Heart left ventricle (tissue), 16 donors: ENCODE measurements around the gene AHR. TPM values are rescaled to one million over a fixed set of nuclear protein-coding genes. Genes with fewer than 3 reads are reported as not detected.

ENCODE experiments used
- ATAC-seq, 4 donors: fragments of 200-7000 bp; cut with Tn5 transposase; one replicate each; pipeline ENCODE4 v1.9.1; 2020 to 2022; ENCODE audit warnings: moderate library complexity in 4 of 4, mild to moderate bottlenecking in 3 of 4, moderate number of reproducible peaks in 1 of 4
- DNase-seq, 5 donors: peaks; one replicate each; pipeline ENCODE4 v3.0.0-alpha.2; 2020
- H3K27ac ChIP-seq, 12 donors: fragments of 200-600 bp; sonication (generic) in 4 of 12; one replicate each; pipeline versions ENCODE4 v1.5.0 to v1.8.0; 2016 to 2022; ENCODE audit warnings: mild to moderate bottlenecking in 2 of 12
- H3K27me3 ChIP-seq, 9 donors: fragments of 200-600 bp; sonication (generic) in 2 of 9; one replicate each; pipeline versions ENCODE4 v1.5.1 to v1.8.0; 2016 to 2022; ENCODE audit warnings: mild to moderate bottlenecking in 3 of 9
- H3K36me3 ChIP-seq, 9 donors: fragments of 200-600 bp; sonication (generic) in 2 of 9; one replicate each; pipeline versions ENCODE4 v1.5.0 to v1.8.0; 2018 to 2022; ENCODE audit warnings: mild to moderate bottlenecking in 2 of 9
- H3K4me1 ChIP-seq, 12 donors: fragments of 200-600 bp; sonication (generic) in 4 of 12; one replicate each; pipeline versions ENCODE4 v1.5.0 to v1.8.0; 2016 to 2022; ENCODE audit warnings: mild to moderate bottlenecking in 3 of 12
- H3K4me3 ChIP-seq, 12 donors: fragments of 200-600 bp; sonication (generic) in 4 of 12; one replicate each; pipeline versions ENCODE4 v1.5.0 to v1.8.0; 2017 to 2022; ENCODE audit warnings: mild to moderate bottlenecking in 9 of 12, moderate library complexity in 4 of 12
- H3K9me3 ChIP-seq, 12 donors: fragments of 200-600 bp; sonication (generic) in 4 of 12; one replicate each; pipeline versions ENCODE4 v1.5.0 to v1.8.0; 2016 to 2022; ENCODE audit warnings: mild to moderate bottlenecking in 1 of 12
- CTCF ChIP-seq, 12 donors: fragments of 200-600 bp; sonication (generic) in 4 of 12; IDR thresholded peaks; one replicate each; pipeline versions ENCODE4 v1.5.0 to v1.8.0; 2018 to 2022; ENCODE audit warnings: antibody characterized with exemption in 12 of 12, mild to moderate bottlenecking in 5 of 12
- POLR2A ChIP-seq, 2 donors: fragments of 450-650 bp; IDR thresholded peaks; one replicate each; pipeline ENCODE4 v1.6.1; 2017; ENCODE audit warnings: antibody characterized with exemption in 2 of 2, mild to moderate bottlenecking in 2 of 2, moderate library complexity in 2 of 2
- WGBS, 4 donors: extraction: QIAGEN DNeasy Blood & Tissue Kit in 2 of 4; methylation state at CpG; one replicate each; pipeline versions ENCODE4 v1.1.5 to v1.1.7; 2013 to 2018; 5-methylcytosine and 5-hydroxymethylcytosine counted together
- intact Hi-C, 10 donors: fragments of 100-400 bp; cut with DNase I; formaldehyde crosslinking; loops; one replicate each; pipeline versions ENCODE4 v1.11.1 to v1.14.2; 2022
- polyA plus RNA-seq, 2 donors: library from polyadenylated mRNA; stranded (reverse); fragments of 200-250 nt; gene quantifications; one replicate each; pipeline ENCODE4 v1.2.3, GENCODE V29; 2013
- total RNA-seq, 9 donors: library from RNA; depleted of rRNA in 2 of 9; stranded (reverse); fragments of >200 nt in 2 of 9; fragmentation: NEBNext Ultra II Directional in 3 of 9; extraction: Animal tissue kit (Norgen Biotek cat#: 25700) in 3 of 9; gene quantifications; one replicate each; pipeline versions ENCODE4 v1.1.0 to v1.2.4, GENCODE V29; 2016 to 2023
- donor health status: ischemic (EF 13 %, LVEDD 7.1; RV severe dilation, severe dysfunction).
- donor health status: healthy with polysubstance abuse.
- donor health status: DM: no; HTN: yes; CAD: no.
- donor health status: DM: no; HTN: no; CAD: no.
- donor health status: ischemic (EF 25% LVEDD 6.9; RV normal size, moderate dysfunction).
- donor health status: ischemic (EF 25% LVEDD 5.7; RV mildly dilated, moderate dysfunction).
- donor health status: healthy.
- donor health status: DM: yes; HTN: yes; CAD: no.
- donor health status: ischemic (EF 35%, LVEDD 5.7; RV mildly dilated, moderate dysfunction).
- donor health status: nonischemic (EF 11% LVEDD 7.7; RV severe dilation, severe dysfunction).
- donor health status: DM: yes; HTN: yes; CAD: no.
- donor health status: PGD.
- donor health status: ischemic (EF 29% LVEDD 5.4; RV normal size, mild dysfunction).
- donor health status: nonischemic (EF 23%, LVEDD 6.1; RV moderate dilation, normal function).

Gene AHR
- total and polyA plus RNA-seq, 11 donors: 6.0 to 84.6 (median 40.8) TPM

- ATAC-seq: peak in 1 of 4 donors; percentile 79
- intact Hi-C loops: no loop called here
- Histone ChIP-seq H3K4me1 (peaks cover 0 to 36% (median 0%) of the 10 kb centered on the region in 12 donors), H3K36me3 (no peaks in the 10 kb centered on the region), H3K27me3 (no peaks in the 10 kb centered on the region), H3K9me3 (no peaks in the 10 kb centered on the region), H3K4me3 (no peak overlapping the region), H3K27ac (peak overlapping the region in 2 of 12 donors; percentile 19 to 32)
- 76 to 80% (median 79%) methylated on average over 3 of the region's 3 CpGs for WGBS, 4 donors
- no peak for TF ChIP-seq POLR2A (IDR thresholded peaks at IDR 0.05)
- TF ChIP-seq CTCF (IDR thresholded peaks at IDR 0.05): no peak
- no peak for DNase-seq
Measured at GRCh38 chr7:17371671-17372524, 73.4 kb downstream of the AHR start.

GRCh38 chr7:17374157-17374556 is 75.7 kb downstream of the AHR start:
- Histone ChIP-seq H3K27ac (no peak overlapping the region), H3K9me3 (no peaks in the 10 kb centered on the region), H3K4me1 (peaks cover 0 to 32% (median 0%) of the 10 kb centered on the region in 12 donors), H3K36me3 (no peaks in the 10 kb centered on the region), H3K4me3 (no peak overlapping the region), H3K27me3 (no peaks in the 10 kb centered on the region)
- 97 to 100% (median 98%) methylated on average over 4 of the region's 4 CpGs for WGBS, 4 donors
- intact Hi-C loops: no loop called here
- no peak for DNase-seq
- TF ChIP-seq POLR2A (IDR thresholded peaks at IDR 0.05) (no peak), CTCF (IDR thresholded peaks at IDR 0.05) (no peak)
- ATAC-seq: no peak

DNA sequence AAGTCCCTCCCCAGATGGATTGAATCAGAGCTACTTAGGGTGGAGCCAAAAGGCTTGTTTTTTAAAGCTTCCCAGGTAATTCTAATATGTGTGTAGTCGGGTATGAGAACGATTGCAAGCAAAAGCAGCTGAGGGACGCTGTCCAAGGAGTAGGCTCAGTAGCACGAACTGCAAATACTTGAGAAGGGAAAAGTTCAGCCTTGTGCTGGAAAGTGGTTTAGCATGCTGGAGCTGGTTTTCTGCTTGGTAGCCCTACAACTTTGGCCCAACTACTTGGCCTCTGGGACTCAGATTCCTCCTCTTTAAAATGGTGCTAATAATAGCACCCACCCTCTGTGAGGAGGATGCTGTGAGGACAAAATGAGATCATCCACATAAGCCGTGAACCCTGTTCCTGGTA is 76.2 kb downstream of the AHR start:
- ATAC-seq (no peak), DNase-seq (no peak)
- no peaks in the 10 kb centered on the region for H3K36me3 ChIP-seq
- H3K4me1 ChIP-seq: peaks cover 0 to 27% (median 0%) of the 10 kb centered on the region in 12 donors
- no peaks in the 10 kb centered on the region for H3K27me3 ChIP-seq
- no peak overlapping the region for H3K27ac ChIP-seq
- intact Hi-C loops: no loop called here
- WGBS, 4 donors: 74 to 85% (median 81%) methylated on average over 5 of the region's 5 CpGs
- no peak overlapping the region for H3K4me3 ChIP-seq
- no peak for TF ChIP-seq CTCF (IDR thresholded peaks at IDR 0.05)
- H3K9me3 ChIP-seq: no peaks in the 10 kb centered on the region

DNA sequence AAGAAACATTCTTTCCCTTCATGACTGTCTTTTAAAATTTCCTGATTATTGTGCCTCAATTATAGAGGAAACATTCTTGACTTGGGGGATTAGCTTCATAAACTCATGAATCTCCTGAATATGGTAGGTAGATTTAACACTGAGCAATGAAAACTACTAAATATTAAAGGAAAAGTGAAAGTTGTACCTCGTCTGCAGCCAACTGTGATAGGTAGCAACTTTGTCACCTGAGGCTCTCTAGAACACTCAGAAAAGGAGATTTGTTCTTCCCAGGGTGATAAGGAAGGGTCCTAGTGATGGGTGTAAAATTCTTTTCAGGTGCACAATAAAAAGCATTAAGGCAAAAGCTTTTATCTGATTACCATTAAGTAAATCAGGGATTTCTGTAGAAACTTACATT is 78.1 kb downstream of the AHR start:
- DNase-seq (no peak), ATAC-seq (no peak)
- Histone ChIP-seq H3K4me1 (peaks cover 0 to 12% (median 0%) of the 10 kb centered on the region in 12 donors), H3K9me3 (no peaks in the 10 kb centered on the region), H3K27ac (no peak overlapping the region), H3K4me3 (no peak overlapping the region), H3K27me3 (no peaks in the 10 kb centered on the region), H3K36me3 (no peaks in the 10 kb centered on the region)
- intact Hi-C loops: no loop called here
- WGBS, 4 donors: 88 to 97% (median 95%) methylated on average over 1 of the region's 1 CpG
- no peak for TF ChIP-seq CTCF (IDR thresholded peaks at IDR 0.05)
